ENCODE results near the gene MRPL14. TPM values are rescaled to one million over a fixed set of nuclear protein-coding genes. Genes with fewer than 3 reads are reported as not detected.
"Not testable (repeated sequence)": the region's sequence is repeated elsewhere in the genome, so short reads cannot be mapped to it uniquely, and the experiment has no call there.

The MRPL14 gene
- total RNA-seq, 2 donors from 2014 or later = 72.0 to 77.7 TPM

DNA sequence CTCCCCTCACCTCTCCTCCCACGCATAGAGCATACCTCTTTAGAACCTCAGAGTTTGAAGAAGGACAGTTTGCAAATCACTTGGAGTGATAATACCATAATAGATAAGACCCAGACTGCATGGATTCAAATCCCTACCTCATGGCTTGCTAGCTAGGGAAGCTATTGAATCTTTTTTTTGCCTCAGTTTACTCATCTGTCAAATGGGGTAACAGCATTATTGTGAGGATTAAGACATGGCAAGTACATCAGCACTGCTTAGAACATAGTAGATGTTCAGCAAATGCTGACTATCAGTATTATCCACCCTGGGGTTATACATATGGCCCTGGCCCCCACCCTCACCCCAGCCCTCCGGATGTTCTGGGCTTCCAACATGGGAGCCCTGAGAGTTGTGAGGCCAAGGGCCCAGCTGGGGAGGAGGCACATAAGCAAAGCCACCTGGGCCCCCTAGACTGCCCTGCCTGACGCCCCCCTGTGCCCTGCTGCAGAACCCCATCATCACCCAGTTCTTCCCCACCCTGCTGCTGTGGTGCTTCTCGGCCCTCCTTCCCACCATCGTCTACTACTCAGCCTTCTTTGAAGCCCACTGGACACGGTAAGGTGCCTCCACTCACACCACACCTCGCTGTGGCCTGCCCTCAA, 22.2 kb upstream of the MRPL14 start:
- no peaks in the 10 kb centered on the region for H3K36me3 ChIP-seq
- H3K4me1 ChIP-seq = no peaks in the 10 kb centered on the region
- no peak for TF ChIP-seq CTCF (IDR thresholded peaks at IDR 0.05)
- H3K27ac ChIP-seq = no peak overlapping the region
- intact Hi-C loops (cut with DNase I) = no loop called here
- DNase-seq = no peak
- no peak overlapping the region for H3K9ac ChIP-seq (ENCODE audit: low read depth in 2 of 2, low read length in 2 of 2)
- no peaks in the 10 kb centered on the region for H3K27me3 ChIP-seq
- no peak overlapping the region for H3K4me3 ChIP-seq
- H3K9me3 ChIP-seq = no peaks in the 10 kb centered on the region

DNA sequence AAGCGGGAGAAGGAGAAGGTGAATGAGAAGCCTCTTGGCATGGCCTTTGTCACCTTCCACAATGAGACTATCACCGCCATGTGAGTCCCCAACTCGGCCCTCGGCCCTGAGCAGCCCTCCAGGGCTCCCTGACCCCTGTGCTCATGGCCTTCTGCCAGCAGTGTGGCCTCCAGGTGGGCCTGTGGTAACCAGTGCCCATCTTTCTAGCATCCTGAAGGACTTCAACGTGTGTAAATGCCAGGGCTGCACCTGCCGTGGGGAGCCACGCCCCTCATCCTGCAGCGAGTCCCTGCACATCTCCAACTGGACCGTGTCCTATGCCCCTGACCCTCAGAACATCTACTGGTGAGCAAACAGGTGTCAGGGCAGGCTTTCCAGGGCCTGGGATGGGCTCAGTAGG, 21.1 kb upstream of the MRPL14 start:
- TF ChIP-seq CTCF (IDR thresholded peaks at IDR 0.05) = no peak
- Histone ChIP-seq H3K36me3 (no peaks in the 10 kb centered on the region), H3K27me3 (no peaks in the 10 kb centered on the region), H3K4me1 (no peaks in the 10 kb centered on the region), H3K27ac (no peak overlapping the region), H3K9ac (ENCODE audit: low read depth in 2 of 2, low read length in 2 of 2) (no peak overlapping the region), H3K4me3 (no peak overlapping the region), H3K9me3 (no peaks in the 10 kb centered on the region)
- intact Hi-C loops (cut with DNase I) = no loop called here
- DNase-seq = no peak

- TF ChIP-seq CTCF (IDR thresholded peaks at IDR 0.05) = no peak
- no peaks in the 10 kb centered on the region for H3K4me1 ChIP-seq
- H3K9ac ChIP-seq (ENCODE audit: low read depth in 2 of 2, low read length in 2 of 2) = no peak overlapping the region
- intact Hi-C loops (cut with DNase I) = no loop called here
- no peaks in the 10 kb centered on the region for H3K27me3 ChIP-seq
- no peaks in the 10 kb centered on the region for H3K36me3 ChIP-seq
- H3K27ac ChIP-seq = no peak overlapping the region
- no peak overlapping the region for H3K4me3 ChIP-seq
- no peaks in the 10 kb centered on the region for H3K9me3 ChIP-seq
- no peak for DNase-seq
Observed at GRCh38 chr6:44147256-44147655, 20.0 kb upstream of the MRPL14 start.

GRCh38 chr6:44146685-44147084, 19.4 kb upstream of the MRPL14 start:
- intact Hi-C loops (cut with DNase I) = no loop called here
- no peaks in the 10 kb centered on the region for H3K4me1 ChIP-seq
- H3K27me3 ChIP-seq = no peaks in the 10 kb centered on the region
- H3K4me3 ChIP-seq = no peak overlapping the region
- DNase-seq = no peak
- H3K9ac ChIP-seq (ENCODE audit: low read depth in 2 of 2, low read length in 2 of 2) = no peak overlapping the region
- no peak overlapping the region for H3K27ac ChIP-seq
- no peak for TF ChIP-seq CTCF (IDR thresholded peaks at IDR 0.05)
- no peaks in the 10 kb centered on the region for H3K9me3 ChIP-seq
- no peaks in the 10 kb centered on the region for H3K36me3 ChIP-seq

- DNase-seq = no peak
- Histone ChIP-seq H3K27me3 (no peaks in the 10 kb centered on the region), H3K27ac (no peak overlapping the region), H3K36me3 (no peaks in the 10 kb centered on the region), H3K4me1 (no peaks in the 10 kb centered on the region), H3K4me3 (no peak overlapping the region), H3K9me3 (no peaks in the 10 kb centered on the region), H3K9ac (ENCODE audit: low read depth in 2 of 2, low read length in 2 of 2) (no peak overlapping the region)
- intact Hi-C loops (cut with DNase I) = no loop called here
- no peak for TF ChIP-seq CTCF (IDR thresholded peaks at IDR 0.05)
Observed at GRCh38 chr6:44145839-44146238, 18.6 kb upstream of the MRPL14 start.

GRCh38 chr6:44144536-44144935, 17.3 kb upstream of the MRPL14 start:
- intact Hi-C loops (cut with DNase I); H3K27ac ChIP-seq: not testable (repeated sequence)

More at GRCh38 chr6:44144536-44144935, 17.3 kb upstream of the MRPL14 start:
- H3K27me3 ChIP-seq; DNase-seq; H3K9ac ChIP-seq (ENCODE audit: low read depth in 2 of 2, low read length in 2 of 2); H3K36me3 ChIP-seq; H3K4me1 ChIP-seq; H3K9me3 ChIP-seq; H3K4me3 ChIP-seq: not testable (repeated sequence)
